Activated CD4-positive, alpha-beta T cell treated with anti-CD3 and anti-CD28 coated beads, Interleukin-2, amount 50 U/mL, for 4 hours (primary cell): Measurements from ENCODE around the gene TRAF7.

Experiments used
- DNase-seq, 2 experiments: peaks; one replicate each; pipeline ENCODE4 v3.0.0-alpha.2; 2020

TRAF7 gene

DNA sequence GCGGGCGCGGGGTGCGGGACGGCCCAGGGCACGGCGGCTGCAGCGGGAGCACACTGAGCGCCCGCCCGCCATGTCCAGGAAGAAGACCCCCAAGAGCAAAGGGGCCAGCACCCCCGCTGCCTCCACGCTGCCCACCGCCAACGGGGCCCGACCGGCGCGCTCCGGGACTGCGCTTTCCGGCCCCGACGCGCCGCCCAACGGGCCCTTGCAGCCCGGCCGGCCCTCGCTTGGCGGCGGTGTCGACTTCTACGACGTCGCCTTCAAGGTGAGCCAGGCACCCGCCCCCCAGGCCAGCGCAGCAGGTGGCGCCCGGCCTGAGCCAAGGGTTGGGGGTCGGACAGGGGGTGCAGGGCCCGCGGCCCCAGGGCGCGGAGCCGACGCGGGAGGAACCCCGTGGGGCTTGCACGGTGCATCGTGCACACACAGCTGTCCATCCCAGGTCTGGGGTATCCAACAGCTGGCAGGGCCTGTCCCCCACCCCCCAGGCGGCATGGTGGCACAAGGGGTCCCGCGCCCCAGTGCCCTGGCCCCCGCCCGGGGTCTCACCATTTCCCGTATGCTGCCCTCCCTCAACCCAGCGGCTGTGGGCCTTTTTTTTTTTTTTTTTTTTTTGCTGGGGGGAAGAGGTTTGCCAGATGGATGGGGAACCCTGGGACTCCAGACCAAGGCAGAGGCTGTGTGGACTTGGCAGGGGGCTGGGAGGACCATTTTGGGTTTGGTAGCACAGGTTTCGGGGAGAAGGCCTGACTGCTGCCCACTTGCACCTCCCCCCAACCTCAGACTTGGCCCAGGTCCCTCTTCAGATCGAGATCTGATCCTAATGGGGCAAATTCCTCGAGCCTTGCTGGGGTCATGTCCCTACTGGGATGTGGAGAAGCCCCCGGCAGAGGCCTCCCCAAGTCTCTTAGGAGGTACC is 6.6 kb upstream of the TRAF7 start:
- DNase-seq, result no peak

- no peak for DNase-seq
Observed at GRCh38 chr16:2149630-2150417, 5.8 kb upstream of the TRAF7 start.

DNA sequence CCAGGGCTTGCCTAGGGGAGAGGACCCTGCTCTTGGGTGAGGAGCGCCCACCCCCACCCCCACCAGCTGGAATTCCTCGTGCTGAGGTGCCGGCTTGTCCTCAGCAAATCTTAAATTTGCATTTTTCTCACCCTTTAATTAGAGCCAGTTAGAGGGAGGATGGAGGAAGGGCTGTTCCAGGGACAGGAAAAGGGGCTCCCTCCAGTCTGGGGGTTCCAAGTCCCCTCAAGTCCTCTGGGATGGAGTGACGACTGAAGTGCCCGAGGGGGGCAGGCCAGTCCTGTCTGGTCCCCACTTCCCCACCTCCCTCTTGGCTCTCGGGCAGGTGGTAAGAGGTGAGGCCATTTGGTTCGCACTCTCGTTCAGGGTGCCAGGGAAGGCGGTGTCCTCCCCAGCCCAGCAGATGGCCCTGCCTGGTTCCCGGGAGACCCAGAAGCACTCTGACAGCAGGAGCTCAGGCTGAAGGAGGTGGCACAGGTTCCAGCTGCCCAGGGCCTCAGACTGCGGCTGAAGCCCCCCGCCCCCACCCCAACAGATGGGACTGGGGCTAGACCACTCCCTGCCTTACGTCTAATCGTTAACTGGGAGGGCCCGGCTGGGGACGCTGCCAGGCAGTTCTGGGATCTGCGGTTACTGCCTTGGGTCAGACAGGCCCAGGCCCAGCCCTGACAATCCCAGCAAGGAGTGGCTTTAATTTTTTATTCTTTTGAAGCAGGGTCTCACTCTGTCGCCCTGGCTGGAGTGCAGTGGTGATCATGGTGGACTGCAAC is 5.0 kb upstream of the TRAF7 start:
- no peak for DNase-seq

DNA sequence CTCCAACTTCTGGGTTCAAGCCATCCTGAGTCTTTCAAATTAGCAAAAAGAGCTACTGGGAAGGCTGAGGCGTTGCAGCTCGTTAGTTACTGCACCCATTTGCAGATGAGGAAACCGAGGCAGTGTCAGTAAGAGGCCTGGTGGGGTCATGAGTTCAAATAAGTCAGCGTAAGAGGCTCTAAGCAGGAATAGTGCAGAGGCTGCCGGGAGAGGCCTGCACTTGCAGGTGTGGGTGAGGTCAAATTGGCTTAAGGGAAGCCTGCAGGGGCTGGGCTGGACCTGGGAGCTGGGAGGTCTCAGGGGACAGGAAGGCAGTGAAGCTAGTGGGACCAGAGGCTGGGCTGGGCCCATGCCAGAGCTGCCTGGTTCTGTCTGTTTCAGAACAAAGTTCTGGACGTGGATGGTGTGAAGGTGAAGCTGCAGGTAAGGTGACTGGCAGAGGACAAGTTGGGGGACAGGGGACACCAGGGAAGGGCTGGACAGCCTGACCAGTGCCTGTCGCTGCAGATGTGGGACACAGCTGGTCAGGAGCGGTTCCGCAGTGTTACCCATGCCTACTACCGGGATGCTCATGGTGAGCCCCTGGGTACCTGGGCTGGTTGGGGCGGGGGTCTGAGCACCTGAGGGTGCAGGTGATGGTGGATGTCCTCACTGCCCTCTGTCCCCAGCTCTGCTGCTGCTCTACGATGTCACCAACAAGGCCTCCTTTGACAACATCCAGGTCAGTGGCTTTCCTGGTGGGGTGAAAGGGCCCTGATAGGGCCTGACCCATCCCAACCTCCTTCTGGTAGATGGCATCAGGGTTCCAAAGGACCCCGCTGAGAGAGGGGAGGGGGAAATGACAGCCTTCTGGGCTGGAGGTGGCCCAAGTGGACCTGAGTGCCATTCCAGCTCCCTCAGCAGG is 4.1 kb upstream of the TRAF7 start:
- no peak for DNase-seq

GRCh38 chr16:2152695-2153506 is 2.7 kb upstream of the TRAF7 start:
- DNase-seq, result no peak

- DNase-seq, result peak; percentile 25 to 27
Observed at GRCh38 chr16:2154533-2155090, 970 bp upstream of the TRAF7 start.

DNA sequence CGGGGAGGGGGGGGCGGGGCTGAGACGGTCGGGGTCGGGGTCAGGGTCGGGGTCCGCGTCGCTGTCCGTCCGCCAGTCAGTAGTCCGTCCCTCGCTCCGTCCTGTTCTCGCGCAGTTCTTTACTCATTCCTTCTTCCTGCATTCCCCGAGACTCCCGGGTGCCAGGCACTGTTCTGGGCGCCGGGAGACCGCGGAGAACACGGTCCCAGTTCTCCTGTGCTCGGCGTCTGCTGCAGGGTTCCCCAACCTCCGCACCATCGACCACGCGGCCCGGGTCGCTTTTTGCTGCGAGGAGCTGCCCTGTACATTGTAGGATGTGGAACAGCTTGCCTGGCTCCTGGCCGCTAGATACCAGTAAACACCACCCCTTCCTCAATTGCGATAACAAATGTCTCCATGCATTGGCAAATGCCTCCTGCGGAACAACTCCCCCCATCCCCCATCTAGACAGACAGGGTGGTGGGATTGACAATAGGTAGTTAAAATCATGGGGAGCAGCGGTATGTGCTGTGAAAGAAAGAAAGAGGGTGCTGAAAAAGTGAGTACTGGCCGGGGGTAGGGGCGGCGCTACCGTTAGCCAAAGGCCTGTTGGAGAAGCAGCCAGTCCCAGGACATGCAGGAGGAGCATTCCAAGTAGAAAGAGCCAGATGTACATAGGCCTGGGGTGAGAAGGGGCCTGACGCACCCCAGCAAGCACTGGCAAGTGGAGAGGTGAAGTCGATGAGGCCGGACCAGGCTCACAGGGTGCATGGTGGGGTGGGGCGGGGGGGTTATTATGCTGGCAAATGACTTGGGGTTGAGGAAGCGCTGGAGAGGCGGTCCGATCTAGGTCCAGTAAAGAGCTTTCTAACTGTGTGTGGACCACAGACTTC is 631 bp downstream of the TRAF7 start:
- no peak for DNase-seq

GRCh38 chr16:2156849-2157224 is 1.3 kb downstream of the TRAF7 start:
- no peak for DNase-seq

- DNase-seq, result no peak
Observed at GRCh38 chr16:2157480-2158261, 2.1 kb downstream of the TRAF7 start.

DNA sequence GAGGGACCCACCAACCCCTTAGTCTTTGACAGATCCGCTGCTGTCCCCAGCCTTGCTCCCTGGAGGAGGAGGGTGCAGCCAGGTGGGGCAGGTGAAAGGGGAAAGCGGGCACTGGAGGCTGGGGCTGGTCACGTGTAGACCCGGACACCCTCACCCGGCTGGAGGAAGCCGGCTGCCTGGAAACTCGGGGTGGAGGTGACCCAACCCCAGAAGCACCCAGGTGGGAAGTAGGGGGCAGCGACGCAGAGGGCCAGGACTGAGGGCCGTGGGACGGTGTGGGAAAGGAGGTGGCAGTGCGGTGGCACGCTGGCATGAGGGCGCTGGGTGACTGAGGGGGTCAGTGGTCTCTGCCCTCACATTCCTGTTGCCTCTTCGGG is 2.7 kb downstream of the TRAF7 start:
- DNase-seq, result no peak

GRCh38 chr16:2159175-2159838 is 3.7 kb downstream of the TRAF7 start:
- no peak for DNase-seq

DNA sequence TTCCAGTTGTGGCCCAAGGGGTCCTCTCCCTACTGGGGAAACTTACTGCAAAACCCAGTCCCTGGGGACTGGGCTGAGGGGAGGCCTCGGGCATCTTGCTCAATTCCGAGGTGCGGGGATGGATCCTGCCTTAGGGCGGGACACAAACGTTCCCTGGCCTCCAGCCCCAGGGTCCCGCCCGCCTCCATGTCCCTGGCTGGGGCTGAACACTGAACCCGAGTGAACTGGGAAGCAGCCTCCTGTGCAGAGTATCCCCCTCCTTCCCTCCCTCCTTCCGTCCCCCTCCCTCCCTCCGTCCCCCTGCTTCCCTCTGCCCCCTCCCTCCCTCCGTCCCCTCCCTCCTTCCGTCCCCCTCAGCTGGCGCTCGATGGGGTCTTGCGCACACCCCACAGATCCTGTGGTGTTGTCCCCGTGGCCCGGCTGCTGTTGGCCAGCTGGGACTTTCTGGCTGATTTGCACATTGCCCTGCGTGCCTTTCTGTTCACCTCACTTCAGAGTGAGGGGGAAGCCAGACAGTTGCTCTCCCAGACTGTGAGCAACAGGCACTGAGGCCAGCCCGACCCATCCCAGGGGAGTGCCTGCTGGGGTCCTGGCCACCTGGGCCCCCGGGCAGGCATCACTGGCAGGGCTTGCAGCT is 5.5 kb downstream of the TRAF7 start:
- DNase-seq, result no peak

GRCh38 chr16:2161911-2162310 is 6.3 kb downstream of the TRAF7 start:
- no peak for DNase-seq

- no peak for DNase-seq
Observed at GRCh38 chr16:2162676-2163118, 7.1 kb downstream of the TRAF7 start.

DNA sequence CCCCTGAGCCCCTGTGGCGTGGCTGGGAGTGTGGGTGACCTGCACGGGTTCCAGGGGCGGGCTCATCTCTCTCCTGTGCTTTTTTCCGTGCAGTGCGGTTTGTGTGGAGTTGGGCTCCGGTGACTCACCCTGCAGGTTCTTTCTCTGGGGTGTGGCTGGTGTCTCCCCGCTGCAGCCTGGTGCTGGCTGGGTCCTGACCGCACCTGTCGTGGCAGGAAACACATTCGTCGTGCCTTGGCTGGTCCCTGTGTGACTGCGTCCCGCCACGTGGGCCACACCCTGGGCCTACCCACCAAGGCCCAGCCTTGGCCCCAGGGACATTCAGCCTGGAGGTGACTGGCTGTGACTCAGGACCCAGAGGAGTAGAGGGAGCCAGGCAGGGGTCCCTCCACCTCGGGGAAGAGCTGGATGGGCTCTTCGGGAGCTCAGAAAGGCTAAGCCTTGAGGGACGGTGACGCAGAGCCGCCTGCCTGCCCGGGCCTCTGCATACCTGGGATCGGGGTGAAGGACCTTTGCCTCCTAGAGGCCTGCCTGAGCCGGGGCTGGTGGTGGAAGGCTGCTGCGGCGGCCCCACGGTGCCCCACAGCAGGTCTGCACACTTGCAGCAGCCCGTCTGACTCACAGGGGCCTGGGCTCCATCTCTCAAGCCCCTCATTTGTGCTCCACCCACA is 7.8 kb downstream of the TRAF7 start:
- DNase-seq, result no peak

DNA sequence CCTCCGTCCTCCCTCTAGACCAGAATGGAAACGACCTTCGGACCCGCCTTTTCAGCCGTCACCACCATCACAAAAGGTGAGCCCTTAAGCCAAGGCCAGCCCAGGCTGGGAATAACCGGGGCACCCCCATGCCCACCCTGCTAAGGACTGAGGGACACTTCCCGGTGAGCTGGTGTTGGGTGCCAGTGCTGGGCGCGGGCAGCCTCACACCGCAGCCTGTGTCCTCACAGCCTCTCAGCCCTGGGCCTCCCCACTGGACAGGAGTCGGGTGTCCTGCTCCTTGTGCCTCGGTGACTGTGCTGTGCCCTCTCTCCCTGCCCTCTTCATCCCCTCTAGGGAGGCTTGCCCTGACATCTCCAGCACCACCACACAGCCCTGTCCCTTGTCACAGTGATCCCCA is 10.3 kb downstream of the TRAF7 start:
- DNase-seq, result no peak
